DMS79 (cell line): Measurements from ENCODE around the gene TMEM233.
"Not testable (repeated sequence)": the region's sequence is repeated elsewhere in the genome, so short reads cannot be mapped to it uniquely, and the experiment has no call there.

Source experiments
- DNase-seq: peaks from one replicate; lab custom pipeline; 2025; lab: John Stamatoyannopoulos, UW

Gene TMEM233

DNA sequence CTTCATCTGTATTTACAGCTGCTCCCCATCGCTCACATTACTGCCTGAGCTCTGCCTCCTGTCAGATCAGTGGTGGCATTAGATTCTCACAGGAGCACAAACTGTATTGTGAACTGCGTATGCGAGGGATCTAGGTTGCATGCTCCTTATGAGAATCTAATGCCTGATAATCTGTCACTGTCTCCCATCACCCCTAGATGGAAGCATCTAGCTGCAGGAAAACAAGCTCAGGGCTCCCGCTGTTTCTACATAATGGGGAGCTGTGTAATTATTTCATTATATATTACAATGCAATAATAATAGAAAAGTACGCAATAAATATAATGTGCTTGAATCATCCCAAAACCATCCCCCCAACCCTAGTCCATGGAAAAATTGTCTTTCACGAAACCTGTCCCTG lies 64.6 kb downstream of the TMEM233 start:
- DNase-seq: not testable (repeated sequence)

DNA sequence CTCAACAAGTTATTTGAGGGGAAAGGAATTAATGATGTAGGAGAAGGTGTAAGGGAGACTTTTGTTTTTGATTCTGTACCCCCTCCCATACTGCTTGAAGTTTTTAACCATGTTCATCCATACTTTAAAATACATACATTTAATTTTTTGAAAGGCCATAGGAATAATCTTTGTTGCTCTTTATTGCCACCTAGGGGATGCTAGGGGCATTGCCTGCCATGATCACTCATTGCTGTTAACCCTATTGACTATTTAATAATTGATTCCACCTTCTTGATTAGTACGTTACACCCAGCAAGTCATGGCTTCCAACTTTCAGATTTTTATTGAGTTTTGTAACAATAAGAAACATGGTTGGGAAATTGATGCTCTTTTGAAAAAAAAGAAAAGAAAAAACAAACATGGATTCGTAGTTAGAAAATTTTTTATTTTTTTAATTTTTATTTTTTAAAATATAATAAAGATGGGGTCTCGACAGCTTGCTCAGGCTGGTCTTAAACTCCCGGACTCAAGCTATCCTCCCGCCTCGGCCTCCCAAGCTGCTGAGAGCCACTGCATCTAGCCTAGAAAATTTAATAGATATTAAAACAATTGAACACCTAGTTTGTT lies 65.8 kb downstream of the TMEM233 start:
- DNase-seq: no peak

DNA sequence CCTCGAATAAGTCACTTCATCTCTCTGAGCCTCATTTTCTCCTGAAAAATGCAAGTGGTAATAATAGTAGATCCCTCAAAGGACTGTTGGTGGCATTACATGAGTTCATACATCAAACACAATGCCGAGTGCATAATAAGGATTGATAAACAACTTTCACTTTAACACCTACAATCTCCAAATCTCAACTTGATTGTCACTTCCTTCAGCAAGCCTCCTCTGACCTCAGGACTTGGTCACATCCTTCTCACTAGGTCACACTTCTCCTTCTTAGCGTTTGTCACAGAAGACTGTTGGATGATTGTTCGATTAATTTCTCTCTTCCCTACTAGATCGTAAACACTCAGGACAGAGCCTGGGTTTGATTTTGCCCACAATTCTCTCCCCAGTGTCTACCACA lies 66.5 kb downstream of the TMEM233 start:
- DNase-seq: no peak

DNA sequence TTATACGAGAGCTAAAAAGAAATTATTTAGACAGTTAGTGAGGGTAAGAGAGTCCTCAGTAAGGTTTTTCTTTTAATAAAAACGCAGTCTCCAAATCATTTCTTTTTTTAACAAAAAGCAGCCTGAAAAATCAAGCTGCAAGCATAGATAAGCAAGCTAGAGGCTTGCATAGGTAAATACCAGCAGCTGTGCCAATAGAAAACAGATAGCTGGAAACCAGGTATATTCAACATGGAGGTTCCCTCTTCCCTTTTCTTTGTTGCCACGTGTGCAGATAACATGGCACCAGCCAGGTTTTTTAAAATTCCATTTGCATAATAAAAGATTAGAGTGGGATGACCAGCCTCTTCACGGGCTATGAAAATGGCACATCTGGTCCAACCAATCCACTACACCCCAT lies 68.3 kb downstream of the TMEM233 start:
- DNase-seq: no peak

DNA sequence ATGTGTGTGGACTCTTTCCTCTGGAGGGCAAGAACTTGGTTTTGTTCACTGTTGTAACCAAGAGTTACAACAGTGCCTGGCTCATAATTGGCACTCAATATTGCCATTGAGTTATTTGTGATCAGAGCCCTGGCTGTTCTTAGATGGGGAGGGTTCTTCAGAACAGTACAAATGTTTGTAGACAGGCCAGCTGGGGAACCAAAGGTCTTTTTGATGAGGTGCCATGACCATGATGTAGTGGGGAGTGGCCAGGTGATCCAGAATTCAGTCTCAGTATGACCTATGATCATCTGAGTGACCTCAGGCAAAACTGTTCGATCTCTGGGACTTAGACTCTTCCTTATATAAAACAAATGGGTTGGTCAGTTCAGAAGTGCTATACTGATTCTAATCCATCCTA lies 71.1 kb downstream of the TMEM233 start:
- DNase-seq: no peak

DNA sequence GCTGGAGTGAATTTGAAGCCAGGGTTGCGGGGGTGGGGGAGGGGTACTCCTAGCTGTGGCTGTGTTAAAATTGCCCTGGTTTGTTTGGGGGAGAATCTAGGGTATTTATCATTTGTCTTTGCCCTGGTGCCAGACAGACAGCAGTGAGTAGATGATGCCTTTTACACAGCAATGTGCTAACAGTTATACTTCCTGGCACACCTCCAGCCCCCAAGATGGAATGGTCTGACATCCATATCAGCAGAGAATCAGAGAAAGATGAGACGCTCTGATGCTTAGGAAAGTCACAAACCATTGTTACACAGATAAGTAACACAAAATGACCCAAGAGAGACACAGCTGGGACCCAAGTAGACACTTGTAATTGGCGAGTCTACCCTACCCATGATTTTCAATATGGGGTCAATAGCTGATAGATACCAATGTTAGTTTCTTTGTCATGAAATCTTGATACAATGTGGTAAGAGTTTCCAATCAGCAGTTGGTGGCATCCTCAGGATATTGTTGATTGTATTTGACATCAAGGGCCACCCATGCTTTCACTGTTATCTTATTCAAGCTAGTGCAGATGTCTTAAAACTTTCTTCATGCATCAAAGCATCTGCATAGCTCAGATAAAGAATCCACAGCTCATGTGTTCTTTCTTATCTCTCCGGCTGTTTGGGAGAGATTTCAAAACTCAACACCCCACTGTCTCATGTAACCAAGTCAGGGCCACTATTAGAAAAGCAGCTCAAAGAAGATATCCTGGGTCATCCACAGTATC lies 71.8 kb downstream of the TMEM233 start:
- no peak for DNase-seq

DNA sequence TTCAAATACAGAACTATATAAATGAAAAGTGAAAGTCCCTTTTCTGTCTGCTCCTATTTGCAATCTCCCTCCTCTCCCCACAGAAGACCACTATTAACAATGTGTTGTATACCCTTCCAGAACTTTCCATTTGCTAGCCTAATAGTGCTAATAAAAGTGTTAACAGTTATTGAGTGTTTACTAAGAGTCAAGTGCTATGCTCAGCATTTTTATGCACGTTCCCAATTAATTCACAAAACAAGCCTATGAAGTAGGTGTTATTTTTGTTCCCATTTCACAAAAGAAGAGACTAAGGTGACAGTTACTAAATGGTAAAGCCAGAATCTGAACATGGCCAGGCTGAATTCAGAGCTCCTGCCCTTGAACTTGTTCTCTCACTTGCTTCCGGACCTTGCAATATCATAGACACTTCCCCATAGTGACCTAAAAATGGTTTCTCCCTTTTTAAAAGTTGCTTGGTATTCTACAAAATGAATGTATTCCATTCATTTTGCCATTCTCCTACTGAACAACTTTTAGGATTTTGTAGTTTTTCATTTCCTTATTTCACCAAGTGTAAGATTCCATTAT lies 72.7 kb downstream of the TMEM233 start:
- DNase-seq: no peak

DNA sequence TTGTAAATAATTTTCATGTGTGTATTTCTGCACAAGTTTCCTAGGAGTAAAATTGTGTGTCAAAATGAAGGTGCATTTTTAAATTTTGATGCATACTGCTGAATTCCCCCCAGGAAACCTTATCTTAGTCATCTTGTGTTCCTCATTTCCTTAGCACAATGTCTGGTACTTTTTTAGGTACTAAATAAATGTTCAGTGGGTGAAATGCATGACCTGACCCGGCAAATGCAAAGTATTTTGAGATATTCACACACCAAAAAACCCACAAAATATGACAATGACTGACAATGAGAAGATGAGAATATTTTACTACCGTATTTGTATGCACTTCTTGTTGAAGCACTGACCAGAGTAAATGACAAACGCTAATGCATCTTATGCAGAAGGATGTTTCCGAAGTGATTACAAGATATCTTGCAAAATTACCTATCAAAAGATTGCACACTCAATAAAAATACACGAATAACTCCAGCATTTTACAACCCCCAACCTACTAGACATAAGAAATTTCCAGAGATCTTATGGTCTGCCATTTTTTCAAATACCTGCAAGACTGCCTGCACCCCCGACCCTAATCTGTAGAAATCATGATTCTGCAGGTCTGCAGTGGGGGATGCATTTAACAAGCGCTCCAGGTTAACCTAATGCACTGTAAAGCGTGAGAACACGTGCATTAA lies 73.5 kb downstream of the TMEM233 start:
- DNase-seq: no peak

DNA sequence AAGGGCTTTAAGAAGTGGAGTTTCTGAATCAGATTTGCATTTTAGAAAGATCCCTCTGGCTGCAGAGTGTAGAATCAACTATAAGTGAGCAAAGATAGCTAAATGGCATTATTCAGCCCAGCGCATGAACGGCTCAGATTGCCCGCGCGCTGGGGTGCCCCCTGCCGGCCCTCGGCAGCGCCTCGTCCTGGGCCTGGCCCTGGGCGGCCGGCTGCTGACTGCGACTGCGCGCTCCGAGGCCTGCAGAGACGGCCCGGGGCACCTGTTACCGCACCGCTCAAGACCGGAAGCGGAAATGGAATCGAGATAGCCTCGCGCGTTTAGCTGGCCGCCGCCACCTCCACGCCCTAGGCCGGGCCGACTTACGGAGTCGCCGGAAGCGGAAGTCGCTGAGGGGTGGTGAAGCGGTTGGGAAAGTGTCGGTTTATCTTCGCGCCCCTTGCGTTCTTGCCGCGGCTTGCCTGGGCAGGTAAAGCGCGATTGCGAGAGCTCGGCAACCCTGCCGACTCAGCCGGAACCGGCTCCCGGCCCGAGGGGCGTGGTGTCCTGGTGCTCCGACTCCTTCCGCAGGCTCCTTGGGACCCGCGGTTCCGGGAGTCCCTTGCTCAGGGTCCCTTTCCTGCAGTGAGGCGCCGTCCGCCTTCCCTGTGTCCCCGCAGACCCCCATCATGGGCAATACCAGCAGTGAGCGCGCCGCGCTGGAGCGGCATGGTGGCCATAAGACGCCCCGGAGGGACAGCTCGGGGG lies 74.2 kb downstream of the TMEM233 start, which contains the start of gene PRKAB1:
TSS of gene PRKAB1 (plus strand) at position 557 of the 747 bp plus-strand sequence. CDS start at position 669, 112 bp downstream.
- DNase-seq: peak; percentile 95

DNA sequence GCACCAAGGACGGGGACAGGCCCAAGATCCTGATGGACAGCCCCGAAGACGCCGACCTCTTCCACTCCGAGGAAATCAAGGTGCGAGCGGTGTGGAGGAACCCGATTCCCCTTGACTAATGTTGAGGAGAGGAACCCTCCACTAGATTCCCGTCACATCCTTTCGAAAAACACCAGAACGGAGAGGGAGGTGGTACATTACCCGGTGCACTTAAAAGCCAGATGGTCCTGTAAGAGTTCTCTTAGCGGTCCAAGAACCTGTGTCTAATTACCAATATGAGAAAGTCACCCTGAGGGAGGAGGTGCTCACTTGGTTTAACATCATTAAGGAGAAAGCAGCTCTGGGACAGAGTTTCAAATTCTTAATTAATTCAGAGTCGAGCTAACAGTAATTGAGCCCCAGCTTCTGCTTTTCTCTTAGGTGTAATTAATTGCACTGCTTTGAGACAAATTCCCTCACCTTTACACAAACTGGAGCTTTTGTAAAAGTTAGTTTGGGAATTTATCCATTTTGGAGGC lies 74.8 kb downstream of the TMEM233 start:
- no peak for DNase-seq

DNA sequence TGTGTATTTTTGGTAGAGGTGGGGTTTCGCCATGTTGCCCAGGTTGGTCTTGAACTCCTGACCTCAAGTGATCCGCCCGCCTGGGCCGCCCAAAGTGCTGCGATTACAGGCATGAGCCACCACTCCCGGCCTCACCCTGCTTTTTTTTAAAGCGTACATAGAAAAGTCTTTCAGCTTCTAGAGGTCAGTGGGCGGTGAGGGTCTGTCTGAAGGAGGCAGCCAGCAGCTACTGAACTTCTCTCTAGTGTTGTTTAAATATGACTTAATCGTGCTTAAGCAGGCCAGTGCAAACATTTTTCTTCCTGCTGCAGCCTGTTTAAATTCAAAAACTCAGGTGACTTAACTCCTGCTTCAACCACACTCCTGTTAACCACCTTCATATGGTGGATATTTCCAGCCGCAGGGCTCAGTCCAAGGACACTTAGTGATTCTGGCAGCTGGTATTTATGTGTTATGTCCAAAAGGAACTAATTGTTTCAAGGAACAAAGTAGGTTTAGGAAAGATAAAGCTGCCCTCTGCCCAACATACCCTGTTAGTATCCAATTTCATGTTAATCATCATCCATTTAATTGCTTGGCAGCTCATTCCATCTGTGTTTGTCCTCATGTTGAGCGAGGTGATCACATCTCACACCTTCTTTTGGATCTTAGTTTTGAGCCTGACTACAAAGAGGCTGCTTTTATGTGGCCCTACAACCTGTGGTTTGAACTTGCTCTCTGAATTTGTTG lies 76.3 kb downstream of the TMEM233 start:
- no peak for DNase-seq

DNA sequence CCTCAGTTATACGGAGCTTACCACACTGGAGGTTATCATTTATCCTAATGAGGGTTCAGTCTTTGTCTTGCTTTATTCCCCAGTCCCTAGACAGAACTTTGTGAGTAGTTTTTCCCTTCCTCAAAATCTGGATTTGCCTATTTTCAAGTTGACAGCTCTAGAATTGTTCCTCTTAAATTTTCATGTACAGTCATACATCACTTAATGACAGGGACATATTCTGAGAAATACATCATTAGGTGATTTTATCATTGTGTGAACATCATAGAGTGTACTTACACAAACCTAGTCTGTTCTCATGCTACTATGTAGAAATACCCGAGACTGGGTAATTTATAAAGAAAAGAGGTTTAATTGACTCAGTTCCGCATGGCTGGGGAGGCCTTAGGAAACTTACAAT lies 77.5 kb downstream of the TMEM233 start:
- no peak for DNase-seq

DNA sequence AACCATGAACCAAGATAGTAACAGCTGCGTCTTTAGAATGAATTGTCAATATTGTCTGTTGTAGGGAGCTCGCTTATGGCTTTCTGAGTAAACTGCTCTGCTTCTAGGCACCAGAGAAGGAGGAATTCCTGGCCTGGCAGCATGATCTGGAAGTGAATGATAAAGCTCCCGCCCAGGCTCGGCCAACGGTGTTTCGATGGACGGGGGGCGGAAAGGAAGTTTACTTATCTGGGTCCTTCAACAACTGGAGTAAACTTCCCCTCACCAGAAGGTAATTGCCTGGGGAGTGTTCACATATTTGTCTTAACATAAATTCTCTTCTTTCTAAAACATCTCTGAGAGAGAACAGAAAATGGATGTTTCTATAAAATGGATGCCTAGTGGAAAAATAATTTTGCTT lies 78.6 kb downstream of the TMEM233 start:
- no peak for DNase-seq

DNA sequence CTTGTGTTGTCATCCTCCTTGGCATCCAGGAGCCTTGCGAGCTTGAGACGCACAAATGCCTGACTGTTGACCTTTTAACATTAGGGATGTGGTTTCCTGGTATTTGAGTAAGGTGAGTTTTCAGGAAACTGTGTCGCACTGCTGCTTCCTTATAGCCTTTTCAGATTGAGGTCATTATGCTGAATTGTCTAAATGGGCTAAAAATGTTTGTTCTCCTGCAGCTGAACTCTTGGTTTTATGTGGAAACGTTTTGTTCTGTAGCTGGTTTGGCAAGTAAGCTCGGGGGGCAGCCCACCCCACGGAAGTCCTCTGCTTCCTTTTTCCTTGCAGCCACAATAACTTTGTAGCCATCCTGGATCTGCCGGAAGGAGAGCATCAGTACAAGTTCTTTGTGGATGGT lies 80.1 kb downstream of the TMEM233 start:
- no peak for DNase-seq

DNA sequence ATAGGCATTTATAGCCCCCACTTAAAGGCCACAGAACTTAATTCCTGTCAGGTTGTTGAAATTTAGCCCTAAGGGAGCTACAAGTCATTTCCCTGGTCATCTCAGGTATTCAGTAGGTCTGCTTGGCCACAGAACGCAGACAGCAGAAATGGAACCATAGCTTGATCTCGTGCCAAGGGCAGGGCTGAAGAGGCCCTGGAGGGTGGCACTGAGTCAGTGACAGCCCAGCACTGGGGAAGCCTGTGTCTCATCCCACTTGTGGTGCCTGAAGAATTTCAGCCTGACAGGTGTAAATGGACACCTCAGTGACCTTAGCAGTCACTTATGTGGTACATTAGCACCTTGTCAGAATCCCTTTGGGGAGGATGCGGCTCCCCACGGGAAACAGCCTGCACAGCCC lies 81.0 kb downstream of the TMEM233 start:
- no peak for DNase-seq

DNA sequence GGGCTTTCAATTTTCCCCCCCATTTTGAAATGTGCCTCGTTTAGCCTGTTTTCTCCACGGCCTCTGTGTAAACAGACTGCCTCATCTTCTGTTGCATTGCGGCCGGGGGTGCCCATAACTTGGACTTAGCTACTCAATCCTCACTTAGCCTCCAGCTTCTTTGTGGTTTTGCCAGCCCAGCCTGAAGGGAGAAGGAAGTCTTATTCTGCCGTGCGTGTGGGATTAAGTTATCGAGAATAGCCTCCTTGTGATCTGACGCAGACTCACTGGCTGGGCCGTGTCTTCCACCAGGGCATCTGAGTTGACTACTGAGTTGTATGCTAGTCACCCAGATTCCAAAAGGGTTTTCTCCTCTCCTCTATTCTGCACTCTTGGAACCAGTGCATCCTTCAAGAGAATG lies 82.4 kb downstream of the TMEM233 start:
- no peak for DNase-seq

DNA sequence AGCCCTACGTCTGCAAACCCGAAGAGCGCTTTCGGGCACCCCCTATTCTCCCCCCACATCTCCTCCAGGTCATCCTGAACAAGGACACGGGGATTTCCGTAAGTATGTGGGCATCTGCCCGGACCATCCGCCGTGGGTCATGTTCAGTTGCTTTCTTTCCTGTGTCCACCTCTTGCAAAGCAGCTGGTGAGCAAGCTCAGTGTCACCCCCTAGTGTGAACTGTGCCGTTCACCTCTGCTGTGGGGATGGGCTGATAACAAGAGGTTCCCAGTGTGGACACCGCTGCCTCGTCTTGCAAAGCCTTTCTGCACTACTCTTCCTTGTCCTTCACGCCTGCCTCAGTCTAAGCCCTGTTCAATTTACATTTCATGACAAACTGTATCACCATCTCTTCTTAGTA lies 83.0 kb downstream of the TMEM233 start:
- DNase-seq: no peak

DNA sequence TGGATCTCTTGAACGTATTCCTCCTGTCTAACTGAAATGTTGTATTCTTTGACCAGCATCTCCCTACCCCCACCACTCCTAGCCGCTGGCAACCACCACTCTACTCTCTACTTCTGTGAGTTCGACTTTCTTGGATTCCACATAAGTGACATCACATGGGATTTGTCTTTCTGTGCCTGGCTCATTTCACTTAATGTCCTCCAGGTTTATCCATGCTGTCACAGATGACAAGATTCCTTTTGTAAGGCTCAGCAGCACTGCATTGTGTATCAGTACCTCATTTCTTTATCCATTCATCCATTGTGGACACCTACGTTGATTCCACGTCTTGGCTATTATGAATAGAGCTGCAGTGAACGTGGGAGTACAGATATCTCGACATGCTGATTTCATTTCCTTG lies 84.9 kb downstream of the TMEM233 start:
- DNase-seq: no peak

DNA sequence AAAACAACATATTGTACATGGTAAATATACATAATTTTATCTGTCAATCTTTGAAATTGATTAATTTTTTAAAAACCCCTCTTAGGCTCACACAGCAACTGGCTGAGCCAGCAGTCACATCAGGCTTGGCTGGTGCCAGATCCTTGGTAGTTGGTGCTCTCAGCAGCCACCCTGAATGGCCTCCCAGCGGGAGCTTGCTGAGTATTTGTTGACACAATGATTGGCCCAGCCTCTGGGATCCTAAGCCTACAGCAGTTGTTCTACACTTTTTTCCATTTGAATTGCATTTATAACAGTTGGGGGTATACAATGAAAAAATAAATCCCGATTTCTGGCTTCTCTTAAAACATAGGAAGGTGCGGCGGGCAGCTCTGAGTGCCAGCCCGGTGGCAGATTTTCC lies 85.5 kb downstream of the TMEM233 start:
- DNase-seq: peak; percentile 34

DNA sequence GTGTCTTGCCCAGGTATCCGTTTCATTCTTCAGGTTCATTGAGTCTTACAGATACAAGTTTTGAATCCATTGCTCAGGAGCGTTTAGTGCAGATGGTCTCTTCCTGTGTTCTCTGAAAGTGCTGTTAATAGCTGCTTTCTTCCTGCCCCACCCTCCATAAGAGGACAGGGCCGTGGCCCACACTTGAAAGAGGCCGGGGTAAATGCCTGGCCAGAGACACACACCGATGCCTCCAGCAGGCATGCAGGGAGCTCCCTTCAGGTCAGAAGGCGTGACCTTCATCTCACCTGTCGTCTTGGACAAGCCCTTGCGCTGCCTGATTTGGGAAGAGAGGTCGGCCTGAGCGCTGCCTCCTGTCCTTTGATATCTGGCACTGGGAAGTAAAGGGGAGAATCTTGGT lies 85.9 kb downstream of the TMEM233 start:
- DNase-seq: no peak

DNA sequence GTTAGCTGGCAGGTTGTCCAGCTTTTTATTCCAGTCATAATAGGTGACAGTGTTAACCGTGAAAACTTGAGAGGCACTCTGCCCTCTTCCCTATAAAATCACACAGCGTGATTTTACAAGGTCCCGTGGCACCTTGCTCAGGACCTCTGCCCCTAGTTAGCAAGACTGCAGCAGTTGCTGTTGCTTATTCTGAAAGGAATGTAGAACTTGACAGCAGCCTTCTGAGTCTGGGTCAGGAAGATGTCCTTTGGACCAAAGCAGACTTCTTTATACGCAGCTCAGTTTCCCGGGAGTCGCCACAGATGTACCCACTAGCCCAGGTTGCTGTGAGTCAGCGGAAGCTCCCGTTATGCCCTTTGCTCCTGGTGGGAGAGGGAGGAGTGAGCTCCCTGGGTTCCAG lies 87.5 kb downstream of the TMEM233 start:
- no peak for DNase-seq
